Measurements from ENCODE around the gene ABI1. TPM values are rescaled to one million over a fixed set of nuclear protein-coding genes. Genes with fewer than 3 reads are reported as not detected.

Gene ABI1
- total and polyA plus RNA-seq, 2 donors (not counting 1 experiment from before 2014, with no cell fraction given): 37.8 to 80.5 TPM

DNA sequence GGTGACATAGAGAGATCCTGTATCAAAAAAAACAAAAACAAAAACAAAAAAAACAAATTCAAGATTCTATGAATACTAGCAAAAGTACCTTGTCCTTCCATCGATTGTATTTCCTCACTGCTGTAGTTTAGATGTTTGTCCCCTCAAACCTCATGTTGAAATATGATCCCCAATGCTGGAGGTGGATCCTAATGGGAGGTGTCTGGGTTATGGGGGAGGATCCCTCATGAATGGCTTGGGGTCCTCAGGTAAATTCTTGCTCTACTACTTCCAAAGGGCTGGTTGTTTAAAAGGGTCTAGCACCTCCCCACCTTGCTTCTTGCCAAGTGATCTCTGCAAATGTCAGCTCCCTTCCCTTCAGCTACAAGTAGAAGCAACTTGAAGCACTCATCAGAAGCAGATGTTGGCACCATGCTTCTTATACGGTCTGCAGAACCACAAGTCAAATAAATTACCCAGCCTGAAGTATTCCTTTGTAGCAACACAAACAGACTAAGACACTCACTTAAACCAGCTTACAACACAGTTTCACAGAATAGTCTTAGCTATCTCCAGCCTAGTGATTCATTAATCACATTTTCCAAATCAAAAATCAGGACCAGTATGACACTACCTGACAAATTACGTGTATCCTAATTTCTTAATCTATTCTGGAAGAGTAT, 20.7 kb downstream of the ABI1 start:
- POLR2A ChIA-PET: no interaction called here
- TF ChIP-seq EZH2 (IDR thresholded peaks at IDR 0.05; ENCODE audit: borderline replicate concordance, insufficient read depth, low read depth, low read length, poor library complexity, severe bottlenecking): no peak
- TF ChIP-seq, protein P1, sequence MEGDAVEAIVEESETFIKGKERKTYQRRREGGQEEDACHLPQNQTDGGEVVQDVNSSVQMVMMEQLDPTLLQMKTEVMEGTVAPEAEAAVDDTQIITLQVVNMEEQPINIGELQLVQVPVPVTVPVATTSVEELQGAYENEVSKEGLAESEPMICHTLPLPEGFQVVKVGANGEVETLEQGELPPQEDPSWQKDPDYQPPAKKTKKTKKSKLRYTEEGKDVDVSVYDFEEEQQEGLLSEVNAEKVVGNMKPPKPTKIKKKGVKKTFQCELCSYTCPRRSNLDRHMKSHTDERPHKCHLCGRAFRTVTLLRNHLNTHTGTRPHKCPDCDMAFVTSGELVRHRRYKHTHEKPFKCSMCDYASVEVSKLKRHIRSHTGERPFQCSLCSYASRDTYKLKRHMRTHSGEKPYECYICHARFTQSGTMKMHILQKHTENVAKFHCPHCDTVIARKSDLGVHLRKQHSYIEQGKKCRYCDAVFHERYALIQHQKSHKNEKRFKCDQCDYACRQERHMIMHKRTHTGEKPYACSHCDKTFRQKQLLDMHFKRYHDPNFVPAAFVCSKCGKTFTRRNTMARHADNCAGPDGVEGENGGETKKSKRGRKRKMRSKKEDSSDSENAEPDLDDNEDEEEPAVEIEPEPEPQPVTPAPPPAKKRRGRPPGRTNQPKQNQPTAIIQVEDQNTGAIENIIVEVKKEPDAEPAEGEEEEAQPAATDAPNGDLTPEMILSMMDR (IDR thresholded peaks at IDR 0.05): no peak
- Mint-ChIP-seq H3K27me3 (no peaks in the 10 kb centered on the region), H3K27ac (peak overlapping the region; percentile 62), H3K4me3 (peak overlapping the region; percentile 52), H3K9me3 (ENCODE audit: insufficient read depth) (no peaks in the 10 kb centered on the region), H3K4me1 (peaks cover 72% of the 10 kb centered on the region)
- H3K9me3 ChIP-seq (ENCODE audit: control extremely low read depth in 1 of 3, control insufficient read depth in 2 of 3, insufficient read depth in 1 of 3, low read length in 2 of 3): peaks cover 0 to 8% (median 0%) of the 10 kb centered on the region in 3 donors
- no peaks in the 10 kb centered on the region for H3K27me3 ChIP-seq (replicated peaks in 1 of 4; ENCODE audit: control extremely low read depth in 1 of 4, control insufficient read depth in 3 of 4, insufficient read depth in 4 of 4, low read length in 3 of 4)
- peak overlapping the region; percentile 20 for H3K4me2 ChIP-seq (replicated peaks; ENCODE audit: low read depth, low read length, poor library complexity, severe bottlenecking)
- H3K79me2 ChIP-seq (ENCODE audit: control insufficient read depth, insufficient read depth, low read length): peaks cover 99% of the 10 kb centered on the region
- H3K36me3 ChIP-seq (replicated peaks in 1 of 2; ENCODE audit: control extremely low read depth in 1 of 2, control insufficient read depth in 1 of 2, extremely low read depth in 1 of 2, insufficient read depth in 2 of 2, low read length in 1 of 2): no peaks in the 10 kb centered on the region
- H4K20me1 ChIP-seq (ENCODE audit: control insufficient read depth, insufficient read depth, low read length, poor library complexity, severe bottlenecking): peaks cover 91% of the 10 kb centered on the region
- no peak overlapping the region for H2AFZ ChIP-seq (ENCODE audit: insufficient read depth, low read depth, low read length, poor library complexity, severe bottlenecking)
- CTCF ChIA-PET: interaction anchor here (0.9 to 1.2 kb wide), 2 partner anchors 114 kb away, joined by 4 to 5 read pairs; no protein-coding TSS in a partner anchor
- DNase-seq (no peak), ATAC-seq (ENCODE audit: low read depth) (no peak)
- peak overlapping the region in 1 of 2 donors; percentile 66 for H3K27ac ChIP-seq (ENCODE audit: low read length in 2 of 2)
- 0% methylated on average over 1 of the region's 3 CpGs for WGBS (ENCODE audit: insufficient coverage)
- H3K9ac ChIP-seq (ENCODE audit: low read length): no peak overlapping the region
- no peak overlapping the region for H3K4me3 ChIP-seq (ENCODE audit: control extremely low read depth in 1 of 5, extremely low read depth in 1 of 5, insufficient read depth in 1 of 5, low read depth in 2 of 5, low read length in 4 of 5)
- intact Hi-C loops (cut with micrococcal nuclease): loop anchor here (2.0 to 5.0 kb wide), 2 partner anchors 15 to 43 kb away; no protein-coding TSS in a partner anchor
- H3K4me1 ChIP-seq (ENCODE audit: control insufficient read depth in 2 of 2, insufficient read depth in 2 of 2, low read length in 2 of 2): peaks cover 34 to 59% of the 10 kb centered on the region in 2 donors

DNA sequence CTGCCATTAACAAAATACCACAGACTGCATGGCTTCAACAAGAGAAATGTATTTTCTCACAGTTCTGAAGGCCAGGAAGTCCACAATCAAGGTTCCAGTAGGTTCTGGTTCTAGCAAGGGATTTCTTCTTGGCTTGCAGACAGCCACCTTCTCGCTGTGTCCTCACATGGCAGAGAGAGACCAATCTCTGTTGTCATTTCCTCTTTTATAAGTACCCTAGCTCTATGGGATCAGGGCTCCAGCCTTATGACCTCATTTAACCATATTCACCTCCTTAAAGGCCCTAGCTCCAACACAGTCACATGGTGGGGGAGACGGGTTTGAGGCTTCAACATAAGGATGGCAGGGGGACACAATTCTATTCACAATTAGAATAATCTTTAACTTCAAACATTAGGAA, 23.6 kb downstream of the ABI1 start:
- H3K9me3 Mint-ChIP-seq (ENCODE audit: insufficient read depth): no peaks in the 10 kb centered on the region
- H3K4me1 Mint-ChIP-seq: peaks cover 68% of the 10 kb centered on the region
- H3K27me3 Mint-ChIP-seq: no peaks in the 10 kb centered on the region
- H3K36me3 ChIP-seq (replicated peaks in 1 of 2; ENCODE audit: control extremely low read depth in 1 of 2, control insufficient read depth in 1 of 2, extremely low read depth in 1 of 2, insufficient read depth in 2 of 2, low read length in 1 of 2): peaks cover 0 to 2% of the 10 kb centered on the region in 2 experiments
- H3K4me3 ChIP-seq (ENCODE audit: control extremely low read depth in 1 of 5, extremely low read depth in 1 of 5, insufficient read depth in 1 of 5, low read depth in 2 of 5, low read length in 4 of 5): no peak overlapping the region
- intact Hi-C loops (cut with micrococcal nuclease): no loop called here
- peaks cover 23 to 51% of the 10 kb centered on the region in 2 donors for H3K4me1 ChIP-seq (ENCODE audit: control insufficient read depth in 2 of 2, insufficient read depth in 2 of 2, low read length in 2 of 2)
- DNase-seq (peak; percentile 31), ATAC-seq (ENCODE audit: low read depth) (peak; percentile 58)
- no peak overlapping the region for H2AFZ ChIP-seq (ENCODE audit: insufficient read depth, low read depth, low read length, poor library complexity, severe bottlenecking)
- H3K9me3 ChIP-seq (ENCODE audit: control extremely low read depth in 1 of 3, control insufficient read depth in 2 of 3, insufficient read depth in 1 of 3, low read length in 2 of 3): peaks cover 0 to 4% (median 0%) of the 10 kb centered on the region in 3 donors
- H3K27ac ChIP-seq (ENCODE audit: low read length in 2 of 2): peak overlapping the region in 1 of 2 donors; percentile 61
- ChIA-PET POLR2A (no interaction called here), CTCF (interaction anchor here (1.0 kb wide), 1 partner anchor 24 kb away, joined by 4 read pairs; the partner anchor contains the start of gene ABI1)
- peak overlapping the region; percentile 54 for H3K27ac Mint-ChIP-seq
- no peaks in the 10 kb centered on the region for H3K27me3 ChIP-seq (replicated peaks in 1 of 4; ENCODE audit: control extremely low read depth in 1 of 4, control insufficient read depth in 3 of 4, insufficient read depth in 4 of 4, low read length in 3 of 4)
- no peak overlapping the region for H3K9ac ChIP-seq (ENCODE audit: low read length)
- H3K4me3 Mint-ChIP-seq: no peak overlapping the region
- H3K79me2 ChIP-seq (ENCODE audit: control insufficient read depth, insufficient read depth, low read length): peaks cover 98% of the 10 kb centered on the region
- TF ChIP-seq, protein P1 (IDR thresholded peaks at IDR 0.05): no peak
- TF ChIP-seq EZH2 (IDR thresholded peaks at IDR 0.05; ENCODE audit: borderline replicate concordance, insufficient read depth, low read depth, low read length, poor library complexity, severe bottlenecking): no peak
- 75% methylated on average over 1 of the region's 2 CpGs for WGBS (ENCODE audit: insufficient coverage)
- H3K4me2 ChIP-seq (replicated peaks; ENCODE audit: low read depth, low read length, poor library complexity, severe bottlenecking): peak overlapping the region; percentile 11
- peaks cover 83% of the 10 kb centered on the region for H4K20me1 ChIP-seq (ENCODE audit: control insufficient read depth, insufficient read depth, low read length, poor library complexity, severe bottlenecking)

Data from B cell (primary cell).